HepG2 (cell line): ENCODE measurements around the gene SART1. TPM values are rescaled to one million over a fixed set of nuclear protein-coding genes. Genes with fewer than 3 reads are reported as not detected.

Source experiments
- ATAC-seq: fragments of 200-7000 bp; cut with Tn5 transposase; 3 replicates; pipeline ENCODE4 v1.9.1; 2020; ENCODE audit warnings: mild to moderate bottlenecking, moderate library complexity
- BruUV-seq: library from RNA; stranded (reverse); fragments of 400-500 nt; replicated peaks from 2 replicates; lab custom pipeline; 2021; lab: Mats Ljungman, UMichigan
- CTCF ChIA-PET: fragments of 300-600 bp; formaldehyde crosslinking; extraction: SDS; loops from one replicate; lab custom pipeline; 2021; ENCODE audit warnings: low total read pairs, inconsistent platforms, low intra/inter-chr PET ratio; lab: Yijun Ruan, JAX
- POLR2A ChIA-PET: fragments of 350-600 bp; sonication (Branson Sonifier 250); formaldehyde crosslinking; loops from one replicate; lab custom pipeline; 2020; ENCODE audit warnings: antibody characterized with exemption, inconsistent platforms; lab: Yijun Ruan, JAX
- DNase-seq: peaks from one replicate; pipeline ENCODE4 v3.0.0-alpha.2; 2015; ENCODE audit warnings: low spot score
- FAIRE-seq: peaks from 3 replicates; lab custom pipeline; 2011; peaks lifted over from hg19 to GRCh38; lab: Jason Lieb, UNC
- H2AFZ ChIP-seq: one replicate; pipeline ENCODE4 v1.6.1; 2011; ENCODE audit warnings: low read length, inconsistent platforms
- H3K27ac ChIP-seq: fragments of 300-600 bp; 3 replicates; pipeline ENCODE4 v1.8.0; 2011; ENCODE audit warnings: mixed run types, mild to moderate bottlenecking, mixed read lengths, low read length, inconsistent platforms; ENCODE audit not compliant: insufficient read depth; ENCODE audit errors: extremely low read length
- H3K27me3 ChIP-seq, 2 experiments: fragments of 200-600 bp in 1 of 2; 2 replicates in 1 of 2; 3 replicates in 1 of 2; pipeline versions ENCODE4 v1.6.0 to v1.8.0; 2011; ENCODE audit warnings: low read length in 2 of 2, mild to moderate bottlenecking in 2 of 2, moderate library complexity in 2 of 2, inconsistent platforms in 1 of 2; ENCODE audit not compliant: insufficient read depth in 2 of 2, control insufficient read depth in 1 of 2
- H3K36me3 ChIP-seq, 2 experiments: fragments of 200-600 bp in 1 of 2; replicated peaks in 1 of 2; 2 replicates in 1 of 2; 3 replicates in 1 of 2; pipeline versions ENCODE4 v1.5.1 to v1.8.0; 2011; ENCODE audit warnings: low read length in 2 of 2, inconsistent platforms in 1 of 2; ENCODE audit not compliant: insufficient read depth in 2 of 2, control insufficient read depth in 1 of 2
- H3K4me1 ChIP-seq: 2 replicates; pipeline ENCODE4 v1.5.1; 2012; ENCODE audit warnings: low read length, inconsistent platforms; ENCODE audit not compliant: insufficient read depth
- H3K4me2 ChIP-seq: 2 replicates; pipeline ENCODE4 v1.6.0; 2011; ENCODE audit warnings: low read depth, low read length, inconsistent platforms
- H3K4me3 ChIP-seq, 3 experiments: fragments of 200-600 bp in 1 of 3; sonication (generic), shearing (Covaris generic) in 1 of 3; replicated peaks in 1 of 3; 2 replicates each; pipeline ENCODE4 v1.5.1; 2011 to 2016; ENCODE audit warnings: low read length in 3 of 3, inconsistent platforms in 2 of 3, low read depth in 2 of 3, mild to moderate bottlenecking in 2 of 3, control low read depth in 1 of 3, mixed read lengths in 1 of 3; ENCODE audit not compliant: insufficient read depth in 1 of 3
- H3K79me2 ChIP-seq: one replicate; pipeline ENCODE4 v1.6.1; 2011; ENCODE audit warnings: low read length, inconsistent platforms; ENCODE audit not compliant: insufficient read depth
- H3K9ac ChIP-seq: 2 replicates; pipeline ENCODE4 v1.6.0; 2011; ENCODE audit warnings: mild to moderate bottlenecking, low read depth, low read length, inconsistent platforms; ENCODE audit not compliant: insufficient read depth
- H3K9me3 ChIP-seq: 2 replicates; pipeline ENCODE4 v1.5.1; 2012; ENCODE audit warnings: mild to moderate bottlenecking, low read length
- H4K20me1 ChIP-seq: 2 replicates; pipeline ENCODE4 v1.6.0; 2011; ENCODE audit warnings: inconsistent platforms, mild to moderate bottlenecking, low read length, moderate library complexity; ENCODE audit not compliant: insufficient read depth
- JARID2 ChIP-seq: sonication (generic); formaldehyde crosslinking; IDR thresholded peaks from 2 replicates; pipeline ENCODE4 v1.8.1; 2023; ENCODE audit warnings: missing genetic modification reagents, inconsistent platforms; ENCODE audit not compliant: insufficient replicate concordance
- NAIF1 ChIP-seq: sonication (generic); formaldehyde crosslinking; IDR thresholded peaks from 2 replicates; pipeline ENCODE4 v1.5.0; 2020; ENCODE audit warnings: mild to moderate bottlenecking, missing genetic modification reagents, borderline replicate concordance
- PHF8 ChIP-seq: sonication (generic); formaldehyde crosslinking; IDR thresholded peaks from 2 replicates; pipeline ENCODE4 v1.5.0; 2020; ENCODE audit warnings: missing genetic modification reagents
- RFX3 ChIP-seq: IDR thresholded peaks from 2 replicates; pipeline ENCODE4 v1.6.1; 2016; ENCODE audit warnings: missing biosample characterization, missing genetic modification reagents
- TGIF2 ChIP-seq: IDR thresholded peaks from 2 replicates; pipeline ENCODE4 v1.6.1; 2016; ENCODE audit warnings: control low read depth, missing compliant biosample characterization
- ZNF143 ChIP-seq: sonication (generic); formaldehyde crosslinking; IDR thresholded peaks from 2 replicates; pipeline ENCODE4 v1.4.0; 2020; ENCODE audit warnings: missing genetic modification reagents
- ZNF33A ChIP-seq: sonication (generic); formaldehyde crosslinking; IDR thresholded peaks from 2 replicates; pipeline ENCODE4 v1.5.1; 2020; ENCODE audit warnings: missing genetic modification reagents, mild to moderate bottlenecking, moderate library complexity, borderline replicate concordance
- ZNF441 ChIP-seq: sonication (generic); formaldehyde crosslinking; IDR thresholded peaks from 2 replicates; pipeline ENCODE4 v1.7.0; 2021; ENCODE audit warnings: missing genetic modification reagents, borderline replicate concordance
- ZNF547 ChIP-seq: sonication (generic); formaldehyde crosslinking; IDR thresholded peaks from 2 replicates; pipeline ENCODE4 v1.5.1; 2020; ENCODE audit warnings: mild to moderate bottlenecking, missing genetic modification reagents
- ZNF670 ChIP-seq: sonication (generic); formaldehyde crosslinking; IDR thresholded peaks from 2 replicates; pipeline ENCODE4 v1.8.0; 2022; ENCODE audit warnings: mild to moderate bottlenecking, missing genetic modification reagents, borderline replicate concordance
- ZNF740 ChIP-seq: sonication (generic); formaldehyde crosslinking; IDR thresholded peaks from 2 replicates; pipeline ENCODE4 v1.4.0; 2020; ENCODE audit warnings: missing genetic modification reagents
- WGBS: methylation state at CpG from one replicate; pipeline ENCODE4 v1.1.6; 2017; ENCODE audit warnings: low lambda C conversion rate; 5-methylcytosine and 5-hydroxymethylcytosine counted together
- in situ Hi-C: cut with HindIII; loops from 2 replicates; pipeline ENCODE4 v1.10.0; 2017; ENCODE audit warnings: low pct_unique_long_range_greater_than_20kb; ENCODE audit not compliant: extremely low pct_ligation_motif_present
- intact Hi-C: fragments of 100-400 bp; cut with micrococcal nuclease; formaldehyde crosslinking; loops from one replicate; pipeline ENCODE4 v1.10.0; 2022; ENCODE audit not compliant: unreplicated experiment
- polyA plus RNA-seq, 8 experiments: library from polyadenylated mRNA; depleted of rRNA in 3 of 8; stranded (reverse) in 7 of 8; unstranded in 1 of 8; fragments of >200 nt; fragmentation: Illumina TruSeq in 4 of 8; extraction: Trizol in 4 of 8; gene quantifications; 2 replicates each; pipeline versions ENCODE4 v1.2.1 to v1.2.3, GENCODE V29; 2011 to 2016; ENCODE audit warnings: low read depth in 4 of 8, missing spikeins in 1 of 8, mixed read lengths in 1 of 8; ENCODE audit not compliant: insufficient read depth in 1 of 8
- total RNA-seq, 5 experiments: library from RNA; depleted of rRNA; stranded (reverse); fragments of >200 nt; fragmentation: Illumina TruSeq; extraction: Trizol; gene quantifications; 2 replicates each; pipeline ENCODE4 v1.2.3, GENCODE V29; 2016; ENCODE audit warnings: low read depth in 1 of 5
- TF ChIP-seq, protein P1 (sequence below), 2 experiments: sonication (generic) in 1 of 2; formaldehyde crosslinking in 1 of 2; IDR thresholded peaks; 2 replicates each; pipeline versions ENCODE4 v1.5.1 to v1.6.1; 2011 to 2020; ENCODE audit warnings: borderline replicate concordance in 1 of 2, low read depth in 1 of 2, low read length in 1 of 2, mild to moderate bottlenecking in 1 of 2, missing genetic modification reagents in 1 of 2, moderate library complexity in 1 of 2
- TF ChIP-seq, protein P2 (sequence below): conservative IDR thresholded peaks from 2 replicates; pipeline ENCODE4 v1.6.1; 2018; ENCODE audit warnings: missing genetic modification reagents

The SART1 gene
- total and polyA plus RNA-seq, 2 of the 13 experiments (the other 11 are each of a cell fraction or from before 2014, with no cell fraction given): 11.3 to 22.5 TPM

GRCh38 chr11:65931773-65932557, 29.6 kb upstream of the SART1 start (continued):
- TF ChIP-seq ZNF740 (CRISPR knock-in tag) (no peak), ZNF547 (CRISPR knock-in tag) (no peak), ZNF143 (CRISPR knock-in tag) (no peak), JARID2 (CRISPR knock-in tag) (no peak), PHF8 (CRISPR knock-in tag) (no peak), RFX3 (CRISPR knock-in tag) (no peak), NAIF1 (CRISPR knock-in tag) (no peak), ZNF670 (CRISPR knock-in tag) (no peak), TGIF2 (CRISPR knock-in tag) (no peak)

- Histone ChIP-seq H3K4me2 (peak overlapping the region; percentile 18; the same call in 1 of the 2 replicates), H3K9ac (no peak overlapping the region), H3K36me3 (no peaks in the 10 kb centered on the region), H3K27ac (no peak overlapping the region), H2AFZ (no peak overlapping the region), H3K27me3 (peaks cover 0 to 3% of the 10 kb centered on the region in 2 experiments; a peak in 1 of 5 replicates), H3K4me3 (no peak overlapping the region), H3K4me1 (peaks cover 46% of the 10 kb centered on the region), H3K79me2 (no peaks in the 10 kb centered on the region), H4K20me1 (no peaks in the 10 kb centered on the region), H3K9me3 (no peaks in the 10 kb centered on the region)
- BruUV-seq: no TSS peak
- POLR2A ChIA-PET: interaction anchor here (1.0 kb wide), 1 partner anchor 28 kb away, joined by 3 read pairs; no protein-coding TSS in a partner anchor
- TF ChIP-seq, protein P1, sequence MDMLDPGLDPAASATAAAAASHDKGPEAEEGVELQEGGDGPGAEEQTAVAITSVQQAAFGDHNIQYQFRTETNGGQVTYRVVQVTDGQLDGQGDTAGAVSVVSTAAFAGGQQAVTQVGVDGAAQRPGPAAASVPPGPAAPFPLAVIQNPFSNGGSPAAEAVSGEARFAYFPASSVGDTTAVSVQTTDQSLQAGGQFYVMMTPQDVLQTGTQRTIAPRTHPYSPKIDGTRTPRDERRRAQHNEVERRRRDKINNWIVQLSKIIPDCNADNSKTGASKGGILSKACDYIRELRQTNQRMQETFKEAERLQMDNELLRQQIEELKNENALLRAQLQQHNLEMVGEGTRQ (IDR thresholded peaks at IDR 0.05; ENCODE audit: low read depth, low read length): peak; percentile 54
- TF ChIP-seq, protein P1 (CRISPR knock-in tag; IDR thresholded peaks at IDR 0.05; ENCODE audit: borderline replicate concordance): peak; percentile 72; the same call in 1 of the 2 replicates
- TF ChIP-seq ZNF33A (CRISPR knock-in tag) (no peak), ZNF441 (CRISPR knock-in tag) (peak; percentile 98)
- TF ChIP-seq, protein P2, sequence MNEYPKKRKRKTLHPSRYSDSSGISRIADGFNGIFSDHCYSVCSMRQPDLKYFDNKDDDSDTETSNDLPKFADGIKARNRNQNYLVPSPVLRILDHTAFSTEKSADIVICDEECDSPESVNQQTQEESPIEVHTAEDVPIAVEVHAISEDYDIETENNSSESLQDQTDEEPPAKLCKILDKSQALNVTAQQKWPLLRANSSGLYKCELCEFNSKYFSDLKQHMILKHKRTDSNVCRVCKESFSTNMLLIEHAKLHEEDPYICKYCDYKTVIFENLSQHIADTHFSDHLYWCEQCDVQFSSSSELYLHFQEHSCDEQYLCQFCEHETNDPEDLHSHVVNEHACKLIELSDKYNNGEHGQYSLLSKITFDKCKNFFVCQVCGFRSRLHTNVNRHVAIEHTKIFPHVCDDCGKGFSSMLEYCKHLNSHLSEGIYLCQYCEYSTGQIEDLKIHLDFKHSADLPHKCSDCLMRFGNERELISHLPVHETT (CRISPR knock-in tag): no peak
- 22% methylated on average over 9 of the region's 9 CpGs for WGBS
- FAIRE-seq (no peak), DNase-seq (no peak), ATAC-seq (no peak)
- CTCF ChIA-PET: interaction anchor here (1.6 kb wide), 1 partner anchor 56 kb away, joined by 5 read pairs; no protein-coding TSS in a partner anchor
- in situ Hi-C loops (no loop called here), intact Hi-C loops (loop anchor here (5.0 kb wide), 1 partner anchor 45 kb away; the partner anchor contains the start of gene FIBP)
Observed at GRCh38 chr11:65932558-65932919, 29.0 kb upstream of the SART1 start.
